Astrocyte (in vitro differentiated cells and primary cell): ENCODE data around the gene CSAD. TPM values are rescaled to one million over a fixed set of nuclear protein-coding genes. Genes with fewer than 3 reads are reported as not detected.

ENCODE experiments used
- DNase-seq: peaks from one replicate; pipeline ENCODE4 v3.0.0-alpha.2; 2010; ENCODE audit warnings: low read depth
- FAIRE-seq: peaks from 2 replicates; lab custom pipeline; 2011; peaks lifted over from hg19 to GRCh38; lab: Jason Lieb, UNC
- H2AFZ ChIP-seq: 2 replicates; pipeline ENCODE4 v1.6.0; 2012; ENCODE audit warnings: low read depth, low read length, inconsistent platforms
- H3K27ac ChIP-seq: 2 replicates; pipeline ENCODE4 v1.5.1; 2011; ENCODE audit warnings: low read depth, low read length, inconsistent platforms
- H3K27me3 ChIP-seq: 2 replicates; pipeline ENCODE4 v1.6.0; 2011; ENCODE audit warnings: low read length, inconsistent platforms; ENCODE audit not compliant: insufficient read depth
- H3K36me3 ChIP-seq: 2 replicates; pipeline ENCODE4 v1.5.1; 2011; ENCODE audit warnings: low read length, inconsistent platforms; ENCODE audit not compliant: insufficient read depth
- H3K4me1 ChIP-seq: 2 replicates; pipeline ENCODE4 v1.5.1; 2011; ENCODE audit warnings: low read length, inconsistent platforms; ENCODE audit not compliant: insufficient read depth
- H3K4me2 ChIP-seq: 2 replicates; pipeline ENCODE4 v1.6.0; 2012; ENCODE audit warnings: low read length, inconsistent platforms
- H3K4me3 ChIP-seq: 2 replicates; pipeline ENCODE4 v1.5.1; 2011; ENCODE audit warnings: low read depth, mild to moderate bottlenecking, low read length, inconsistent platforms; ENCODE audit not compliant: insufficient read depth
- H3K79me2 ChIP-seq: 2 replicates; pipeline ENCODE4 v1.6.0; 2012; ENCODE audit warnings: mild to moderate bottlenecking, low read length, inconsistent platforms; ENCODE audit not compliant: insufficient read depth
- H3K9ac ChIP-seq: 2 replicates; pipeline ENCODE4 v1.6.0; 2012; ENCODE audit warnings: mild to moderate bottlenecking, low read length, inconsistent platforms
- H3K9me3 ChIP-seq: 2 replicates; pipeline ENCODE4 v1.5.1; 2012; ENCODE audit warnings: low read depth, mild to moderate bottlenecking, low read length, inconsistent platforms; ENCODE audit not compliant: insufficient read depth
- H4K20me1 ChIP-seq: 2 replicates; pipeline ENCODE4 v1.6.0; 2012; ENCODE audit warnings: low read length, inconsistent platforms; ENCODE audit not compliant: insufficient read depth
- H3K27ac Mint-ChIP-seq: one replicate; pipeline ENCODE4 v1.8.0; 2021; ENCODE audit warnings: mild to moderate bottlenecking, mixed read lengths; ENCODE audit not compliant: unreplicated experiment
- H3K27me3 Mint-ChIP-seq: one replicate; pipeline ENCODE4 v1.8.0; 2021; ENCODE audit warnings: low read depth, mixed read lengths; ENCODE audit not compliant: unreplicated experiment
- H3K36me3 Mint-ChIP-seq: one replicate; pipeline ENCODE4 v1.8.0; 2021; ENCODE audit warnings: low read depth, mixed read lengths; ENCODE audit not compliant: unreplicated experiment
- H3K4me1 Mint-ChIP-seq: one replicate; pipeline ENCODE4 v1.8.0; 2021; ENCODE audit warnings: low read depth, mixed read lengths; ENCODE audit not compliant: unreplicated experiment
- H3K4me3 Mint-ChIP-seq: one replicate; pipeline ENCODE4 v1.8.0; 2021; ENCODE audit warnings: mild to moderate bottlenecking, moderate library complexity, mixed read lengths; ENCODE audit not compliant: unreplicated experiment
- H3K9me3 Mint-ChIP-seq: one replicate; pipeline ENCODE4 v1.8.0; 2021; ENCODE audit warnings: mild to moderate bottlenecking, mixed read lengths; ENCODE audit not compliant: unreplicated experiment
- CTCF ChIP-seq: IDR thresholded peaks from 2 replicates; pipeline ENCODE4 v1.5.1; 2011; ENCODE audit warnings: low read depth, mild to moderate bottlenecking, inconsistent platforms, low read length, moderate library complexity; ENCODE audit not compliant: insufficient read depth
- EZH2 ChIP-seq: IDR thresholded peaks from 2 replicates; pipeline ENCODE4 v1.6.1; 2012; ENCODE audit warnings: mild to moderate bottlenecking, low read length, inconsistent platforms; ENCODE audit not compliant: insufficient read depth
- total RNA-seq: library from RNA; stranded (reverse); gene quantifications from 2 replicates; pipeline ENCODE4 v1.2.1, GENCODE V29; 2021

Gene CSAD
- total RNA-seq, 1 donor from 2014 or later = 19.4 TPM

GRCh38 chr12:53200107-53200457, 19.4 kb upstream of the CSAD start:
- Histone ChIP-seq H3K4me3 (no peak overlapping the region), H3K36me3 (no peaks in the 10 kb centered on the region), H3K9me3 (no peaks in the 10 kb centered on the region), H3K27ac (no peak overlapping the region), H3K9ac (no peak overlapping the region), H2AFZ (no peak overlapping the region), H3K27me3 (no peaks in the 10 kb centered on the region), H3K4me1 (no peaks in the 10 kb centered on the region), H4K20me1 (no peaks in the 10 kb centered on the region), H3K79me2 (no peaks in the 10 kb centered on the region), H3K4me2 (no peak overlapping the region)
- no peak overlapping the region for H3K4me3 Mint-ChIP-seq
- no peak overlapping the region for H3K27ac Mint-ChIP-seq
- peaks cover 37% of the 10 kb centered on the region for H3K27me3 Mint-ChIP-seq
- no peaks in the 10 kb centered on the region for H3K36me3 Mint-ChIP-seq
- no peaks in the 10 kb centered on the region for H3K9me3 Mint-ChIP-seq
- FAIRE-seq (no peak), DNase-seq (no peak)
- peaks cover 13% of the 10 kb centered on the region for H3K4me1 Mint-ChIP-seq
- no peak for TF ChIP-seq EZH2
- no peak for TF ChIP-seq CTCF

- no peak overlapping the region for H2AFZ ChIP-seq
- Mint-ChIP-seq H3K27me3 (peaks cover 41% of the 10 kb centered on the region), H3K27ac (no peak overlapping the region), H3K36me3 (no peaks in the 10 kb centered on the region), H3K4me1 (peaks cover 13% of the 10 kb centered on the region), H3K4me3 (no peak overlapping the region), H3K9me3 (no peaks in the 10 kb centered on the region)
- H3K9ac ChIP-seq = no peak overlapping the region
- no peaks in the 10 kb centered on the region for H3K27me3 ChIP-seq
- H4K20me1 ChIP-seq = no peaks in the 10 kb centered on the region
- no peak overlapping the region for H3K27ac ChIP-seq
- no peaks in the 10 kb centered on the region for H3K4me1 ChIP-seq
- no peak overlapping the region for H3K4me3 ChIP-seq
- no peak overlapping the region for H3K4me2 ChIP-seq
- DNase-seq (no peak), FAIRE-seq (no peak)
- no peaks in the 10 kb centered on the region for H3K9me3 ChIP-seq
- no peaks in the 10 kb centered on the region for H3K36me3 ChIP-seq
- no peak for TF ChIP-seq EZH2
- TF ChIP-seq CTCF = no peak
- H3K79me2 ChIP-seq = no peaks in the 10 kb centered on the region
Observed at GRCh38 chr12:53199700-53200099, 19.0 kb upstream of the CSAD start.

GRCh38 chr12:53198486-53199110, 17.9 kb upstream of the CSAD start:
- H3K4me2 ChIP-seq = no peak overlapping the region
- H3K27ac Mint-ChIP-seq = no peak overlapping the region

More at GRCh38 chr12:53198486-53199110, 17.9 kb upstream of the CSAD start:
- Histone ChIP-seq H3K4me1 (no peaks in the 10 kb centered on the region), H3K27me3 (no peaks in the 10 kb centered on the region), H3K9ac (no peak overlapping the region), H3K79me2 (no peaks in the 10 kb centered on the region), H2AFZ (no peak overlapping the region), H3K9me3 (no peaks in the 10 kb centered on the region), H3K36me3 (no peaks in the 10 kb centered on the region), H3K27ac (no peak overlapping the region), H4K20me1 (no peaks in the 10 kb centered on the region), H3K4me3 (no peak overlapping the region)
- Mint-ChIP-seq H3K4me1 (peaks cover 11% of the 10 kb centered on the region), H3K27me3 (peaks cover 42% of the 10 kb centered on the region), H3K9me3 (no peaks in the 10 kb centered on the region), H3K36me3 (no peaks in the 10 kb centered on the region), H3K4me3 (peak overlapping the region; percentile 40)
- DNase-seq (no peak), FAIRE-seq (no peak)
- TF ChIP-seq EZH2 = no peak
- TF ChIP-seq CTCF = no peak
